ENCODE measurements around the gene BICDL1.
"Not testable (repeated sequence)": the region's sequence is repeated elsewhere in the genome, so short reads cannot be mapped to it uniquely, and the experiment has no call there.

Gene BICDL1

GRCh38 chr12:120010661-120011230 lies 21.7 kb downstream of the BICDL1 start:
- Histone ChIP-seq H3K4me1 (ENCODE audit: control insufficient read depth, insufficient read depth, low read length) (peaks cover 4% of the 10 kb centered on the region), H3K36me3 (ENCODE audit: control insufficient read depth, insufficient read depth, low read length) (no peaks in the 10 kb centered on the region), H3K4me3 (ENCODE audit: low read depth, low read length) (no peak overlapping the region), H3K27me3 (ENCODE audit: control insufficient read depth, insufficient read depth, low read length) (no peaks in the 10 kb centered on the region), H3K9me3 (ENCODE audit: control insufficient read depth, insufficient read depth, low read length) (no peaks in the 10 kb centered on the region), H3K9ac (ENCODE audit: low read depth, low read length) (no peak overlapping the region)

- Histone ChIP-seq H3K36me3 (ENCODE audit: control insufficient read depth, insufficient read depth, low read length) (no peaks in the 10 kb centered on the region), H3K9me3 (ENCODE audit: control insufficient read depth, insufficient read depth, low read length) (no peaks in the 10 kb centered on the region), H3K9ac (ENCODE audit: low read depth, low read length) (no peak overlapping the region), H3K4me3 (ENCODE audit: low read depth, low read length) (no peak overlapping the region), H3K4me1 (ENCODE audit: control insufficient read depth, insufficient read depth, low read length) (peaks cover 4% of the 10 kb centered on the region), H3K27me3 (ENCODE audit: control insufficient read depth, insufficient read depth, low read length) (no peaks in the 10 kb centered on the region)
These were observed 23.1 kb downstream of the BICDL1 start for GRCh38 chr12:120012067-120012621.

DNA sequence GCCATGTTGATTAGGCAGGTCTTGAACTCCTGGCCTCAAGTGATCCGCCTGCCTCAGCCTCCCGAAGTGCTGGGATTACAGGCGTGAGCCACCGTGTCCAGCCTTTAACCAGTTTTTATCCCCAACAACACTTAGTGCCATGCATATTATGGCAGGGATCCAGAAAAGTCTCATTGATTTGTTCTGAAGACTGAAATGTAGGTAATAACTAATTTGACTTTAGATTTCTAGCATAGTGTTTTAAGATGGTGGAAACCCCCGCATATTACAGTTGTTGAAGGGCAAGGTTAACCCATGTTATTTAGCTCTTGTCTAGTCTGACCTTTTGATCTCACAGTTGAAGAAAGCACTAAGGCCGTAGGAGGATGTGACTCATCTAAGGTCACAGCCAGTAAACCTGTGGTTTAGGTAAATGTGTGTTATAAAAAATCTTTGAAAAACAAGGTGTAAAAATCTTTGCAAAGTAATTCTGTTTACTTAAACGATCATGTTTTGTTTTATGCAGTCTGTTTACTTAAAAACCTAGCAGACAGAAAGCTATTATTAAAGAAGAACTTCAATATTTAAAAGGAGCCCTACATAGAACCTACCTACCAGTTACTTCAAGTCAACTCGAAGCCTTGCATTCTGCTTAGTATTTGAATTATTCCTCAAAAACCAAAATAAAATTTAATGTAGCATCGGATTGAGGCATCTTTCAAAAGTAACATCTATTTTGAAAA lies 24.8 kb downstream of the BICDL1 start:
- no peaks in the 10 kb centered on the region for H3K4me1 ChIP-seq (ENCODE audit: control insufficient read depth, insufficient read depth, low read length)
- H3K36me3 ChIP-seq (ENCODE audit: control insufficient read depth, insufficient read depth, low read length): no peaks in the 10 kb centered on the region
- no peak overlapping the region for H3K4me3 ChIP-seq (ENCODE audit: low read depth, low read length)
- H3K9me3 ChIP-seq (ENCODE audit: control insufficient read depth, insufficient read depth, low read length): no peaks in the 10 kb centered on the region
- no peaks in the 10 kb centered on the region for H3K27me3 ChIP-seq (ENCODE audit: control insufficient read depth, insufficient read depth, low read length)
- H3K9ac ChIP-seq (ENCODE audit: low read depth, low read length): no peak overlapping the region

- H3K9me3 ChIP-seq (ENCODE audit: control insufficient read depth, insufficient read depth, low read length); H3K27me3 ChIP-seq (ENCODE audit: control insufficient read depth, insufficient read depth, low read length); H3K36me3 ChIP-seq (ENCODE audit: control insufficient read depth, insufficient read depth, low read length); H3K4me3 ChIP-seq (ENCODE audit: low read depth, low read length); H3K9ac ChIP-seq (ENCODE audit: low read depth, low read length); H3K4me1 ChIP-seq (ENCODE audit: control insufficient read depth, insufficient read depth, low read length): not testable (repeated sequence)
These were observed 25.3 kb downstream of the BICDL1 start for GRCh38 chr12:120014381-120014735.

DNA sequence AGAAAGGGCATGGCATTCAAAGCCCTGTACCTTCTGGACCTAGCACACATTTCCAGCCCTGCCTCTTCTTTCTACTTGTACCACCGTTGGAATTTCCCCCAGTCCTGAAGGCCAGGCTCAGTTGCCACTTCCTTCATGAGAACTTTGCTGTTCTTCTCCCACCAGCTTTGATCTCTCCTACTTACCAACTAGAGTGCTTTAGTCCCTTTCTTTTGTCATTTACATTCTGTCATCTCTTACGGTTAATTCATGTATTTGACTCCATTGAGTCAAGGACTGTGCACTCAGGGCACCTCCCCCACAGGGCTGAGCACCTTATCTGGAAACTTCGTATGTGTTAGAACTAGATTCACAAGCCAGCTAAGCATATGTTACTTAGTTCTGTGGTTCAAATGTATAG lies 26.3 kb downstream of the BICDL1 start:
- Histone ChIP-seq H3K36me3 (ENCODE audit: control insufficient read depth, insufficient read depth, low read length) (no peaks in the 10 kb centered on the region), H3K9ac (ENCODE audit: low read depth, low read length) (no peak overlapping the region), H3K4me1 (ENCODE audit: control insufficient read depth, insufficient read depth, low read length) (no peaks in the 10 kb centered on the region), H3K9me3 (ENCODE audit: control insufficient read depth, insufficient read depth, low read length) (no peaks in the 10 kb centered on the region), H3K27me3 (ENCODE audit: control insufficient read depth, insufficient read depth, low read length) (no peaks in the 10 kb centered on the region), H3K4me3 (ENCODE audit: low read depth, low read length) (no peak overlapping the region)

DNA sequence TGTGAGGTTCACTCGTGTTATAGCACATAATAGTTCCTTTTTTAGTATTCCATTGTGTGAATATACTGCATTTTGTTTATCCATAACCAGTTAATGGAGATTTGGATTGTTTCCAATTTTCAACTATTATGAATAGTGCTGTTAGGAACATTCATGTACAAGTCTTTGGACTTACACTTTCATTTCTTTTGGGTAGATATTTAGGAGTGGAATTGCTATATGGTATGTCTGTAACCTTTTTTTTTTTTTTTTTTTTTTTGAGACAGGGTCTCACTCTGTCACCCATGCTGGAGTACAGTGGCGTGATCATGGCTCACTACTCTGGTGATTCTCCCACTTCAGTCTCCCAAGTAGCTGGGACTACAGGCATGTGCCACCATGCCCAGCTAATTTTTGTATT lies 27.2 kb downstream of the BICDL1 start:
- H3K9ac ChIP-seq (ENCODE audit: low read depth, low read length); H3K4me1 ChIP-seq (ENCODE audit: control insufficient read depth, insufficient read depth, low read length); H3K4me3 ChIP-seq (ENCODE audit: low read depth, low read length); H3K27me3 ChIP-seq (ENCODE audit: control insufficient read depth, insufficient read depth, low read length); H3K36me3 ChIP-seq (ENCODE audit: control insufficient read depth, insufficient read depth, low read length); H3K9me3 ChIP-seq (ENCODE audit: control insufficient read depth, insufficient read depth, low read length): not testable (repeated sequence)

GRCh38 chr12:120019197-120019596 lies 30.2 kb downstream of the BICDL1 start:
- Histone ChIP-seq H3K9ac (ENCODE audit: low read depth, low read length) (no peak overlapping the region), H3K4me1 (ENCODE audit: control insufficient read depth, insufficient read depth, low read length) (no peaks in the 10 kb centered on the region), H3K9me3 (ENCODE audit: control insufficient read depth, insufficient read depth, low read length) (no peaks in the 10 kb centered on the region), H3K4me3 (ENCODE audit: low read depth, low read length) (no peak overlapping the region), H3K36me3 (ENCODE audit: control insufficient read depth, insufficient read depth, low read length) (no peaks in the 10 kb centered on the region), H3K27me3 (ENCODE audit: control insufficient read depth, insufficient read depth, low read length) (no peaks in the 10 kb centered on the region)

- Histone ChIP-seq H3K9ac (ENCODE audit: low read depth, low read length) (no peak overlapping the region), H3K27me3 (ENCODE audit: control insufficient read depth, insufficient read depth, low read length) (no peaks in the 10 kb centered on the region), H3K4me3 (ENCODE audit: low read depth, low read length) (no peak overlapping the region), H3K9me3 (ENCODE audit: control insufficient read depth, insufficient read depth, low read length) (no peaks in the 10 kb centered on the region), H3K4me1 (ENCODE audit: control insufficient read depth, insufficient read depth, low read length) (no peaks in the 10 kb centered on the region), H3K36me3 (ENCODE audit: control insufficient read depth, insufficient read depth, low read length) (no peaks in the 10 kb centered on the region)
These were observed 30.9 kb downstream of the BICDL1 start for GRCh38 chr12:120019938-120020337.

DNA sequence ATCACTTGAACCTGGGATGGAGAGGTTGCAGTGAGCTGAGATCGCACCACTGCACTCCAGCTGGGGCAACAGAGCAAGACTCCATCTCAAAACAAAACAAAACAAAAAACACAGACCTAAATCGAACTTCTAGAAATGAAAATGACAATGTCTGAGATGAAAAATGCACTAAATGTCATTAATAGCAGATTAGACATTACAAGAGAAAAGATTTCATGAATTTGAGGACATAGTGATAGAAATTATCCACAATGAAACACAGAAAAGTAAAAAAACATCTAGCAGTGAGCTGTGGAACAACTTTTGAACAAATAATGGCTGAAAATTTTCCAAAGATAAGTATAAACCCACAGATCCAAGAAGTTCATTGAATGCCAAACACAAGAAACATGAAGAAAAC lies 35.2 kb downstream of the BICDL1 start:
- Histone ChIP-seq H3K4me3 (ENCODE audit: low read depth, low read length) (no peak overlapping the region), H3K9me3 (ENCODE audit: control insufficient read depth, insufficient read depth, low read length) (no peaks in the 10 kb centered on the region), H3K9ac (ENCODE audit: low read depth, low read length) (no peak overlapping the region), H3K27me3 (ENCODE audit: control insufficient read depth, insufficient read depth, low read length) (no peaks in the 10 kb centered on the region), H3K4me1 (ENCODE audit: control insufficient read depth, insufficient read depth, low read length) (no peaks in the 10 kb centered on the region), H3K36me3 (ENCODE audit: control insufficient read depth, insufficient read depth, low read length) (no peaks in the 10 kb centered on the region)

GRCh38 chr12:120025640-120026039 lies 36.6 kb downstream of the BICDL1 start:
- H3K4me1 ChIP-seq (ENCODE audit: control insufficient read depth, insufficient read depth, low read length): no peaks in the 10 kb centered on the region
- no peak overlapping the region for H3K4me3 ChIP-seq (ENCODE audit: low read depth, low read length)
- no peaks in the 10 kb centered on the region for H3K27me3 ChIP-seq (ENCODE audit: control insufficient read depth, insufficient read depth, low read length)
- H3K9ac ChIP-seq (ENCODE audit: low read depth, low read length): no peak overlapping the region
- no peaks in the 10 kb centered on the region for H3K36me3 ChIP-seq (ENCODE audit: control insufficient read depth, insufficient read depth, low read length)
- no peaks in the 10 kb centered on the region for H3K9me3 ChIP-seq (ENCODE audit: control insufficient read depth, insufficient read depth, low read length)

DNA sequence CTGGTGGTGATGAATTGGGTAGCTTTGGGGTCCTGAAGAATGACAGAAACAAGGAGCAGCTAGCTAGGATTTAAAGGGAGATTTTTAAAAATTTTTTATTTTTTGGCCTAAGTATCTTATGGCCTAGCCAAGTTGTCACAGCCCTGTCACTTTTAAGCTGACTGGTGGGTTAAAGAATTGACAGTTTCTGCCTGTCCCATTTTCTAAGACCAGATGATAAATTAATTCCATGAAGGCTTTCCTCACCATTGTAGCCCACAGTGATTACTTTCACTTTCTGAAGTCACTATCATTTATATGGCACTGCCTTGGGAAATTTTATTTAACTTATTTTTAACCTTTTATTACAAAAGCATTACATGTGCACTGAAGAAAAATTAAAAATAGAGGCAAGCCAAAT lies 43.2 kb downstream of the BICDL1 start:
- no peaks in the 10 kb centered on the region for H3K36me3 ChIP-seq (ENCODE audit: control insufficient read depth, insufficient read depth, low read length)
- H3K4me1 ChIP-seq (ENCODE audit: control insufficient read depth, insufficient read depth, low read length): no peaks in the 10 kb centered on the region
- H3K27me3 ChIP-seq (ENCODE audit: control insufficient read depth, insufficient read depth, low read length): no peaks in the 10 kb centered on the region
- no peak overlapping the region for H3K4me3 ChIP-seq (ENCODE audit: low read depth, low read length)
- no peak overlapping the region for H3K9ac ChIP-seq (ENCODE audit: low read depth, low read length)
- H3K9me3 ChIP-seq (ENCODE audit: control insufficient read depth, insufficient read depth, low read length): no peaks in the 10 kb centered on the region

- no peaks in the 10 kb centered on the region for H3K9me3 ChIP-seq (ENCODE audit: control insufficient read depth, insufficient read depth, low read length)
- H3K9ac ChIP-seq (ENCODE audit: low read depth, low read length): no peak overlapping the region
- H3K4me1 ChIP-seq (ENCODE audit: control insufficient read depth, insufficient read depth, low read length): peaks cover 4% of the 10 kb centered on the region
- no peaks in the 10 kb centered on the region for H3K36me3 ChIP-seq (ENCODE audit: control insufficient read depth, insufficient read depth, low read length)
- no peak overlapping the region for H3K4me3 ChIP-seq (ENCODE audit: low read depth, low read length)
- H3K27me3 ChIP-seq (ENCODE audit: control insufficient read depth, insufficient read depth, low read length): no peaks in the 10 kb centered on the region
These were observed 48.8 kb downstream of the BICDL1 start for GRCh38 chr12:120037851-120038250.
